PC-3 (cell line): ENCODE data around the gene EIF4E2.

Experiments
- EZH2 ChIP-seq: fragments of 300-600 bp; sonication (generic); IDR thresholded peaks from one replicate; pipeline ENCODE4 v1.6.1; 2017; ENCODE audit warnings: antibody characterized with exemption, mild to moderate bottlenecking, low read length; ENCODE audit not compliant: unreplicated experiment
- EZH2phosphoT487 ChIP-seq: fragments of 300-600 bp; sonication (generic); IDR thresholded peaks from 2 replicates; pipeline ENCODE4 v1.6.1; 2018; ENCODE audit warnings: mild to moderate bottlenecking, antibody characterized with exemption, low read length, borderline replicate concordance
- TF ChIP-seq, protein P1 (sequence below): fragments of 300-600 bp; sonication (generic); conservative IDR thresholded peaks from 2 replicates; pipeline ENCODE4 v1.5.1; 2017; ENCODE audit warnings: antibody characterized with exemption, low read depth, mild to moderate bottlenecking, low read length

DNA sequence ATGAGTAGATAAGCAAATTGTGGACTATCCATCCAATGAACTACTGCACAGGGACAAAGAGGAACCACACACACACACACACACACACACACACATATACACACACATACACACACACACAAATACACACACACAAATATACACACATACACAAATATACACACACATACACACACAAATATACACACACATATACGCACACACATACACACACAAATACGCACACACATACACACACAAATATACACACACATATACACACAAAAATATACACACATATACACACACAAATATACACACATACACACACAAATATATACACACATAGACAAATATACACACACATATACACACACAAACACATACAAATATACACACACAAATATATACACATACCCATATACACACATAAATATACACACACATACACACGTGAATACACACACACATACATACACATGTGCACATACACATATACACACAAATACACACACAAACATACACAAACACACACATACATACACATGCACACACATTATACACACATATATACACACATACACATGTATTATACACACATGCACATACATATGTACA is 63.1 kb downstream of the EIF4E2 start:
- TF ChIP-seq, protein P1, sequence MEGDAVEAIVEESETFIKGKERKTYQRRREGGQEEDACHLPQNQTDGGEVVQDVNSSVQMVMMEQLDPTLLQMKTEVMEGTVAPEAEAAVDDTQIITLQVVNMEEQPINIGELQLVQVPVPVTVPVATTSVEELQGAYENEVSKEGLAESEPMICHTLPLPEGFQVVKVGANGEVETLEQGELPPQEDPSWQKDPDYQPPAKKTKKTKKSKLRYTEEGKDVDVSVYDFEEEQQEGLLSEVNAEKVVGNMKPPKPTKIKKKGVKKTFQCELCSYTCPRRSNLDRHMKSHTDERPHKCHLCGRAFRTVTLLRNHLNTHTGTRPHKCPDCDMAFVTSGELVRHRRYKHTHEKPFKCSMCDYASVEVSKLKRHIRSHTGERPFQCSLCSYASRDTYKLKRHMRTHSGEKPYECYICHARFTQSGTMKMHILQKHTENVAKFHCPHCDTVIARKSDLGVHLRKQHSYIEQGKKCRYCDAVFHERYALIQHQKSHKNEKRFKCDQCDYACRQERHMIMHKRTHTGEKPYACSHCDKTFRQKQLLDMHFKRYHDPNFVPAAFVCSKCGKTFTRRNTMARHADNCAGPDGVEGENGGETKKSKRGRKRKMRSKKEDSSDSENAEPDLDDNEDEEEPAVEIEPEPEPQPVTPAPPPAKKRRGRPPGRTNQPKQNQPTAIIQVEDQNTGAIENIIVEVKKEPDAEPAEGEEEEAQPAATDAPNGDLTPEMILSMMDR, result no peak
- TF ChIP-seq EZH2 (no peak), EZH2phosphoT487 (no peak)
